Ectodermal cell (in vitro differentiated cells): Measurements from ENCODE around the gene TEKTIP1.

ENCODE experiments used
- H3K27ac ChIP-seq: 2 replicates; pipeline ENCODE4 v1.7.0; 2013; ENCODE audit warnings: mild to moderate bottlenecking, low read depth, low read length; ENCODE audit not compliant: insufficient read depth, poor library complexity, severe bottlenecking
- H3K27me3 ChIP-seq: 2 replicates; pipeline ENCODE4 v1.7.0; 2013; ENCODE audit warnings: mild to moderate bottlenecking, low read length; ENCODE audit not compliant: insufficient read depth, control insufficient read depth, poor library complexity, severe bottlenecking
- H3K36me3 ChIP-seq: one replicate; pipeline ENCODE4 v1.7.0; 2013; ENCODE audit warnings: low read length; ENCODE audit not compliant: control insufficient read depth, insufficient read depth
- H3K4me1 ChIP-seq: one replicate; pipeline ENCODE4 v1.7.0; 2013; ENCODE audit warnings: low read length; ENCODE audit not compliant: control insufficient read depth, insufficient read depth
- H3K4me3 ChIP-seq: 2 replicates; pipeline ENCODE4 v1.7.0; 2013; ENCODE audit warnings: low read depth, low read length, control low read depth; ENCODE audit not compliant: insufficient read depth
- H3K9me3 ChIP-seq: 2 replicates; pipeline ENCODE4 v1.7.0; 2013; ENCODE audit warnings: mild to moderate bottlenecking, low read length, moderate library complexity; ENCODE audit not compliant: control insufficient read depth
- WGBS, 2 experiments: methylation state at CpG; one replicate each; pipeline ENCODE4 v1.1.7; 2013; ENCODE audit warnings: missing lambda C conversion rate in 2 of 2; 5-methylcytosine and 5-hydroxymethylcytosine counted together

TEKTIP1 gene

GRCh38 chr19:3532154-3532786 lies 6.7 kb upstream of the TEKTIP1 start:
- no peaks in the 10 kb centered on the region for H3K4me1 ChIP-seq
- H3K9me3 ChIP-seq = no peaks in the 10 kb centered on the region
- H3K4me3 ChIP-seq = no peak overlapping the region
- H3K27ac ChIP-seq = no peak overlapping the region
- 95 to 96% methylated on average over 33 of the region's 33 CpGs for WGBS, 2 experiments
- H3K27me3 ChIP-seq = no peaks in the 10 kb centered on the region
- H3K36me3 ChIP-seq = peaks cover 39% of the 10 kb centered on the region

DNA sequence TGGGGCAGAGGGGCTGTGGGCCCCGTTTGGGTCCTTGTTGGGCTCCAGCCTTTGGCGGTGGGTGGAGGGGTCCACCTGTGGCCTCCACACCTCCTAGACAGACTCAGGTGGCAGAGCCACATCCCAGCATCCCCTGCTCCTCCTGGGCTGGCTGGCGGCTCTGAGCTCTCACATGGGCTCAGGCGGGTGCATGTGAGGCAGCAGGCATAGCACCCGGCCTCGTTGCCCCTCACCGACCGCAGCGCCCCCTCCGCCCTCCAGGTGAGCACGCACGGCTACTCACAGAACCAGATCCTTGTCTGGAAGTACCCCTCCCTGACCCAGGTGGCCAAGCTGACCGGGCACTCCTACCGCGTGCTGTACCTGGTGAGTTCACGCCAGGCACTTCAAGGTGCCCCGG lies 5.9 kb upstream of the TEKTIP1 start:
- Histone ChIP-seq H3K36me3 (peaks cover 35% of the 10 kb centered on the region), H3K9me3 (no peaks in the 10 kb centered on the region), H3K4me1 (no peaks in the 10 kb centered on the region), H3K4me3 (no peak overlapping the region), H3K27me3 (no peaks in the 10 kb centered on the region), H3K27ac (no peak overlapping the region)
- WGBS, 2 experiments = 95% methylated on average over 17 of the region's 17 CpGs

GRCh38 chr19:3533563-3534216 lies 5.3 kb upstream of the TEKTIP1 start:
- WGBS, 2 experiments = 94% methylated on average over 12 of the region's 12 CpGs
- Histone ChIP-seq H3K4me1 (peaks cover 3% of the 10 kb centered on the region), H3K27me3 (no peaks in the 10 kb centered on the region), H3K36me3 (peaks cover 35% of the 10 kb centered on the region), H3K27ac (no peak overlapping the region), H3K9me3 (no peaks in the 10 kb centered on the region), H3K4me3 (no peak overlapping the region)

DNA sequence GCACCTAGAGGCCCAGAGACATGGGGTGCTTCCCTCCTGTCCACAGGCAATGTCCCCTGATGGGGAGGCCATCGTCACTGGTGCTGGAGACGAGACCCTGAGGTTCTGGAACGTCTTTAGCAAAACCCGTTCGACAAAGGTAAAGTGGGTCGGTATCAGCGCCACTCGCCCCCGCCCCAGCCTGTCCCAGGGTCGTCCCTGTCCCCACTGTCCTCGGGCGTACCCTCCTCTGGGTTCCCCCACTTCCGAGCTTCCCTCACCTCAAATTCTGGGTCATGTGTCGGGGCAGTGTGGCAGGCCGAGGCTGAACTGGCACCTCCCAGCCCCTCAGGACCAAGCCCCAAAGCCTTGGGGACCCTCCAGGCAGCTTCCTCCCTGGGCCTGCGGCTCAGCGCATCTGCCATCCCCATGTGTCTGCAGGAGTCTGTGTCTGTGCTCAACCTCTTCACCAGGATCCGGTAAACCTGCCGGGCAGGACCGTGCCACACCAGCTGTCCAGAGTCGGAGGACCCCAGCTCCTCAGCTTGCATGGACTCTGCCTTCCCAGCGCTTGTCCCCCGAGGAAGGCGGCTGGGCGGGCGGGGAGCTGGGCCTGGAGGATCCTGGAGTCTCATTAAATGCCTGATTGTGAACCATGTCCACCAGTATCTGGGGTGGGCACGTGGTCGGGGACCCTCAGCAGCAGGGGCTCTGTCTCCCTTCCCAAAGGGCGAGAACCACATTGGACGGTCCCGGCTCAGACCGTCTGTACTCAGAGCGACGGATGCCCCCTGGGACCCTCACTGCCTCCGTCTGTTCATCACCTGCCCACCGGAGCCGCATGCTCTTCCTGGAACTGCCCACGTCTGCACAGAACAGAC lies 4.4 kb upstream of the TEKTIP1 start:
- Histone ChIP-seq H3K4me1 (peaks cover 5% of the 10 kb centered on the region), H3K27ac (no peak overlapping the region), H3K27me3 (no peaks in the 10 kb centered on the region), H3K9me3 (no peaks in the 10 kb centered on the region), H3K36me3 (peaks cover 35% of the 10 kb centered on the region), H3K4me3 (no peak overlapping the region)
- 96 to 97% methylated on average over 38 of the region's 38 CpGs for WGBS, 2 experiments

DNA sequence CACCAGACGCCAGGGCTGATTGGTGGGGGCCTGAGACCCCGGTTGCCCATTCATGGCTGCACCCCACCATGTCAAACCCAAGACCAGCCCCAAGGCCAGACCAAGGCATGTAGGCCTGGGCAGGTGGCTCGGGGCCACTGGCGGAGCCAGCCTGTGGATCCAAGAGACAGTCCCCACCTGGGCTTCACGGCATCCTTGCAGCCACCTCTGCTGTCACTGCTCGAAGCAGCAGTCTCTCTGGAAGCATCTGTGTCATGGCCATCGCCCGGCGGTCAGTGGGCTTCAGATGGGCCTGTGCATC lies 3.8 kb upstream of the TEKTIP1 start:
- WGBS, 2 experiments = 96 to 97% methylated on average over 9 of the region's 9 CpGs
- Histone ChIP-seq H3K36me3 (peaks cover 35% of the 10 kb centered on the region), H3K27me3 (no peaks in the 10 kb centered on the region), H3K27ac (no peak overlapping the region), H3K4me1 (peaks cover 5% of the 10 kb centered on the region), H3K9me3 (no peaks in the 10 kb centered on the region), H3K4me3 (no peak overlapping the region)

DNA sequence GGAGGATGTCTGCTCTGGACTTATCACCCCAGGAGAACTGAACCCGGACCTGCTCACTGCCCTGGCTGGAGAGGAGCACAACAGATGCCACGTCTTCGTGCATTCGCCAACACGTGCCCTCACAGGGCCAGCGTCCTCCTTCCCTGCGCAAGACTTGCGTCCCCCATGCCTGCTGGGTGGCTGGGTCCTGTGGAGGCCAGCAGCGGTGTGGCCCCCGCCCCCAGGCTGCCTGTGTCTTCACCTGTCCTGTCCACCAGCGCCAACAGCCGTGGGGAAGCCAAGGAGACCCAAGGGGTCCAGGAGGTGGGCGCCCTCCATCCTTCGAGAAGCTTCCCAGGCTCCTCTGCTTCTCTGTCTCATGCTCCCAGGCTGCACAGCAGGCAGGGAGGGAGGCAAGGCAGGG lies 3.4 kb upstream of the TEKTIP1 start:
- Histone ChIP-seq H3K9me3 (no peaks in the 10 kb centered on the region), H3K27me3 (no peaks in the 10 kb centered on the region), H3K27ac (no peak overlapping the region), H3K4me1 (peaks cover 5% of the 10 kb centered on the region), H3K4me3 (no peak overlapping the region), H3K36me3 (peaks cover 34% of the 10 kb centered on the region)
- 93 to 95% methylated on average over 14 of the region's 14 CpGs for WGBS, 2 experiments

- no peak overlapping the region for H3K4me3 ChIP-seq
- H3K9me3 ChIP-seq = no peaks in the 10 kb centered on the region
- H3K27ac ChIP-seq = no peak overlapping the region
- WGBS, 2 experiments = 93 to 94% methylated on average over 7 to 10 of the region's 10 CpGs
- H3K4me1 ChIP-seq = peaks cover 5% of the 10 kb centered on the region
- no peaks in the 10 kb centered on the region for H3K27me3 ChIP-seq
- H3K36me3 ChIP-seq = peaks cover 30% of the 10 kb centered on the region
Observed at GRCh38 chr19:3535981-3536380, 3.0 kb upstream of the TEKTIP1 start.

DNA sequence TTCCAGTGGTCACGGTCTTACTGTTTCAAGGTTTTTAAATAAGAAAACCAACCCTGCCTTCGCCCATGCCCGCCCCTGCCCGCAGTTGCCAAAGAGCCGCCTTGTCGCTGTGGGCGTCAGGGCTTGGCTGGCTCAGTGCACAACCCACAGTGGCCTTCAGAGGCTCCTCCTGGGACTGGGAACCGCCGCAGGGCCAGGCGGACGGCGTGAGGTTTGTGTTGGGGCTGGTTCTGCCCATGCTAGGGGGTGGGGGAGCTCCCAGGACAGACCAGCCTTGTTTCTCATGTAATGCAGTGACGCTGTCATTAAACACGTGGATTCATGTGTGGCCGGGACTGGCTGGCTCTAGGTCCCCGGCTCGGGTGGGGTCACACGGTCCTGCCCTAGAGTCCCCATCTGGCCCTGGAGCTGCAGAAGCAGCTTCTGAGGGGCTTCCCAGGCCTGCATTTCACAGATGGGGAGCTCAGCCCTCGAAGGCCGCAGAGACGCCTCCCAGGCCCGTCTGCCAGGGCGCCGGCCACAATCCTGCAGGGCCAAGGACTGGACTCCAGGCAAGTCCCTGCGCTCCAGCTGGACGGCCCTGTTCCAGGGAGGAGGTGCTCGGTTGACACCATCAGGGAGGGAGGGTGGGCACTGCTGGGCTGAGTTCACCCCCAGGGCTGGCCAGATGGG lies 2.4 kb upstream of the TEKTIP1 start:
- Histone ChIP-seq H3K27me3 (no peaks in the 10 kb centered on the region), H3K4me3 (no peak overlapping the region), H3K9me3 (no peaks in the 10 kb centered on the region), H3K36me3 (peaks cover 24% of the 10 kb centered on the region), H3K27ac (no peak overlapping the region), H3K4me1 (peaks cover 5% of the 10 kb centered on the region)
- 93 to 95% methylated on average over 27 of the region's 27 CpGs for WGBS, 2 experiments

- H3K9me3 ChIP-seq = no peaks in the 10 kb centered on the region
- no peak overlapping the region for H3K4me3 ChIP-seq
- peaks cover 5% of the 10 kb centered on the region for H3K4me1 ChIP-seq
- H3K27me3 ChIP-seq = no peaks in the 10 kb centered on the region
- peaks cover 19% of the 10 kb centered on the region for H3K36me3 ChIP-seq
- no peak overlapping the region for H3K27ac ChIP-seq
- WGBS, 2 experiments = 92 to 94% methylated on average over 13 of the region's 13 CpGs
Observed at GRCh38 chr19:3537101-3537437, 1.9 kb upstream of the TEKTIP1 start.
